HepG2 (cell line): ENCODE measurements around the gene NAV3.

ENCODE experiments used
- ELF3 ChIP-seq: IDR thresholded peaks from 2 replicates; pipeline ENCODE4 v1.6.1; 2016; ENCODE audit warnings: missing genetic modification reagents, missing compliant biosample characterization
- NFYB ChIP-seq: sonication (generic); formaldehyde crosslinking; IDR thresholded peaks from 2 replicates; pipeline ENCODE4 v1.4.0; 2020; ENCODE audit warnings: missing genetic modification reagents
- SIN3A ChIP-seq: IDR thresholded peaks from 2 replicates; pipeline ENCODE4 v1.6.1; 2011; ENCODE audit warnings: low read depth, mild to moderate bottlenecking, control low read depth, low read length, borderline replicate concordance
- SP2 ChIP-seq: sonication (generic); formaldehyde crosslinking; IDR thresholded peaks from 2 replicates; pipeline ENCODE4 v1.5.1; 2020; ENCODE audit warnings: mild to moderate bottlenecking, missing genetic modification reagents
- TF ChIP-seq, protein P1 (sequence below): sonication (generic); formaldehyde crosslinking; IDR thresholded peaks from 2 replicates; pipeline ENCODE4 v1.5.0; 2020; ENCODE audit warnings: mild to moderate bottlenecking, missing genetic modification reagents, moderate library complexity

DNA sequence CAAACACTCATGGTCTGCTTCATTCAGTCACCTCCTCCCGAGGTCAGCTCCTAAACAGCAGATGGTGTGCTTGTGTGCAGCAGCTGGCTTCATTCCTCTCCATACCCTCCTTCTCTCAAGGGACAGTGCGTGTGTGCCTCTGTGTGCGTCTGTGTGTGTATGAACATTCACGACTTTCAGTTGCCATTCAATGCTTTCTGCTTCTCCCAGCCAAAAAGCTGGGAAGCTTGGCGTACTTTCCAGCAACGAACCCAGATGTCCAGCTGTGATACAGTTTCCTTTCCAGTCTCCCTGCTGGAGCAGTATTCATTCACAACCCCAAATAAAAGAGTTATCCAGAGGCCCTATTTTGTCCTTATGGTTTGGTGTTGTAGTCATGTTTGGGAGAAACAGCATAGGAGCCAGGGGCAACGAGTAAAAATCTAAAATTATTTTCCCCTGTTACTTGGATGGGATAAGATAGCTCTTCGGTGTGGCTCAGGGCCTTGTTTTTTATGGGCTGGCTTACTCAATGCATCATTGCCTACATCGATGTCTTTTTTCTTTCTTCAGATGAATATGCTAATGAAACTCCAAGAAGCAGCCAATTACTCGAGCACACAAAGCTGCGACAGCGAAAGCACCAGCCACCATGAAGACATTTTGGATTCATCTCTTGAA, 379.3 kb downstream of the NAV3 start:
- TF ChIP-seq SP2 (CRISPR knock-in tag) (no peak), ELF3 (CRISPR knock-in tag) (no peak), NFYB (CRISPR knock-in tag) (no peak), SIN3A (no peak)
- TF ChIP-seq, protein P1, sequence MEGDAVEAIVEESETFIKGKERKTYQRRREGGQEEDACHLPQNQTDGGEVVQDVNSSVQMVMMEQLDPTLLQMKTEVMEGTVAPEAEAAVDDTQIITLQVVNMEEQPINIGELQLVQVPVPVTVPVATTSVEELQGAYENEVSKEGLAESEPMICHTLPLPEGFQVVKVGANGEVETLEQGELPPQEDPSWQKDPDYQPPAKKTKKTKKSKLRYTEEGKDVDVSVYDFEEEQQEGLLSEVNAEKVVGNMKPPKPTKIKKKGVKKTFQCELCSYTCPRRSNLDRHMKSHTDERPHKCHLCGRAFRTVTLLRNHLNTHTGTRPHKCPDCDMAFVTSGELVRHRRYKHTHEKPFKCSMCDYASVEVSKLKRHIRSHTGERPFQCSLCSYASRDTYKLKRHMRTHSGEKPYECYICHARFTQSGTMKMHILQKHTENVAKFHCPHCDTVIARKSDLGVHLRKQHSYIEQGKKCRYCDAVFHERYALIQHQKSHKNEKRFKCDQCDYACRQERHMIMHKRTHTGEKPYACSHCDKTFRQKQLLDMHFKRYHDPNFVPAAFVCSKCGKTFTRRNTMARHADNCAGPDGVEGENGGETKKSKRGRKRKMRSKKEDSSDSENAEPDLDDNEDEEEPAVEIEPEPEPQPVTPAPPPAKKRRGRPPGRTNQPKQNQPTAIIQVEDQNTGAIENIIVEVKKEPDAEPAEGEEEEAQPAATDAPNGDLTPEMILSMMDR (CRISPR knock-in tag) = no peak
